Hepatocyte (in vitro differentiated cells): Measurements from ENCODE around the gene SORCS2.

Experiments
- CTCF ChIP-seq: fragments of 200-600 bp; sonication (generic); IDR thresholded peaks from 2 replicates; pipeline ENCODE4 v1.5.1; 2016; ENCODE audit warnings: antibody characterized with exemption, mild to moderate bottlenecking; ENCODE audit not compliant: poor library complexity
- EZH2 ChIP-seq: fragments of 200-600 bp; sonication (generic); IDR thresholded peaks from 2 replicates; pipeline ENCODE4 v1.6.1; 2016; ENCODE audit warnings: antibody characterized with exemption, mild to moderate bottlenecking, borderline replicate concordance

DNA sequence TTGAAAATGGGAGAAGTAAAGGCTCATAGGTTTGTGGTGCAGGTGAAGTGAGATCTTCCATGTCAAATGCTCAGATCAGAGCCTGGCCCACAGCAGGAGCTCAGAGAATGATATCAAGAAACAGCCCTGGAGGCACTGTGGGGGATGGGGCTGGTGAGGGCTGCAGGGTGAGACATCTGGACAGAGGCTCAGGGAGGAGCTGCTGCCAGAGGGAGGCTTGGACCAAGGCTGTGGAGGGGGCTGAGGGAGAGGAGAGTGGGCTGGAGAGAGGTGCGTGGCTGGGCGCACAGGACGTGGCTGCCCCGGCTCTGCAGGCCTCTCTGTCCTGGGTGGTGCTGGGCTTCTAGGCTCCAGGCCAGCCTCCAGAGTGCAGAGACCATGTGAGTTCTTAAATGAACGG is 5.6 kb downstream of the SORCS2 start:
- no peak for TF ChIP-seq CTCF
- TF ChIP-seq EZH2: no peak
